Pulmonary artery endothelial cell (primary cell): ENCODE results near the gene SARNP. TPM values are rescaled to one million over a fixed set of nuclear protein-coding genes. Genes with fewer than 3 reads are reported as not detected.
"Not testable (repeated sequence)": the region's sequence is repeated elsewhere in the genome, so short reads cannot be mapped to it uniquely, and the experiment has no call there.

Experiments
- DNase-seq: peaks from one replicate; pipeline ENCODE4 v3.0.0-alpha.2; 2011; ENCODE audit warnings: low read depth, low spot score
- total RNA-seq: library from RNA; depleted of rRNA; stranded (reverse); fragments of >200 nt; gene quantifications from 2 replicates; pipeline ENCODE4 v1.2.3, GENCODE V29; 2014

SARNP gene
- 110 and 137 TPM in 2 replicates for total RNA-seq

DNA sequence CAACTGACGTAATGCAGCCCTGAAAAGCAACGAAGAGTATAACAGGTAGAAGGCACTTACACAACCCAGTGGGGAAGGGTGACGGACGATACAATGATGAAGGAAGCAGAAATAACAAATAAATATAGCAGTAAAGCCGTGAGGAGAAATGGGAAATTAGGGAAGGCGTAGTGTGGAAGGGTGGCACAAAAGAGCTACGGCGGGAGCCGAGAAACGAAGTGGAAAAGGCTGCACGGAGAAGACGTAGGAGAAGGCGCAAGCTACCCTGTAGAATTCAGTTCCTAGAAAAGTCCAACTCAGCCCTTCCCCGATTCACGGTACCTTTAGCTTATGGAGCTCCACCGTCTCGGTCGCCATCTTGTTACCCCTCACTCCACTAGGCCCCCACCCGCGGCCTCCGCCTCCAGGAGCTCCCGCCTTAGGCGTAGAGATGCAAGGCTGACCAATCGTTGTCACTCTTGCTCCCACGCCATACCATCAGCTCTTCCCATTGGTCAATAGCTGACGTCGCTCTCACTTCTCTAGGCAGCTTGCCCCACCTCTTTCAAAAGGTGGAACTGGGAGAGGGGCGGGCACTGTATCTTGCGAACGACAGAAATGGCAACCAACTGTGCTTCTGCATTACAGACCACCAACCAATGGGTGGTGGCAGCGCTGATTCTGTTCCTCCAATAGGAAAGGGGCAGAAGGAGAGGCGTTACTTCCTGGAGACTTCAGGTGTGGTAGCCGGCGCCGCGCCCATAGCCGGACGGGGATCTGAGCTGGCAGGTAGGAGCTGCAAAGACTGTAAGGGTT, at the start of gene SARNP, which contains the start of gene ORMDL2:
Gene SARNP, minus strand, starts transcription at position 380 of the 795 bp plus-strand sequence. Its CDS starts 23 bp downstream, at position 357.
Gene ORMDL2, plus strand, starts transcription at position 697 of the 795 bp plus-strand sequence. CDS start 959 bp downstream, outside the sequence.
- DNase-seq: peak; percentile 100

- DNase-seq: not testable (repeated sequence)
Measured at GRCh38 chr12:55866454-55867004, 49.0 kb upstream of the SARNP start.

DNA sequence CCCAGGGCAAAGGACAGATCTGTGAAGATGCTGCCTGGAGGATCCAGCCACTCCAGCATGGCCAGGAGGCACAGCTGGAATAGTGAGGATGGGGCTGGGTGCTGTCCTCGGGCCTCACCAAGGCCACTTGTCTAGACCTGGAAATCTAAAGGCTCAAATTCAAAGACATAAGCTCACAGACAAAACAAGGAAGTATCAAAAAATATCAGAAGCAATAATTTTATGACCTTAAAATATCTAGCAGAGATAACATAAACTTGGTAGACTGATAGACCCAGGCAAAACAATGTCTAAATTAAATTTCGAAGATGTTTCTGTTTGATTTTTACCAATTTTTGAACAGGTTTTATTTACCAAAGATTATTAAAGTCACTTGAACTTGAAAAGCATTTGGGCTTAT, 47.8 kb upstream of the SARNP start:
- no peak for DNase-seq

GRCh38 chr12:55862931-55863330, 45.4 kb upstream of the SARNP start:
- not testable (repeated sequence) for DNase-seq

- DNase-seq: no peak
Measured at GRCh38 chr12:55862286-55862685, 44.8 kb upstream of the SARNP start.

DNA sequence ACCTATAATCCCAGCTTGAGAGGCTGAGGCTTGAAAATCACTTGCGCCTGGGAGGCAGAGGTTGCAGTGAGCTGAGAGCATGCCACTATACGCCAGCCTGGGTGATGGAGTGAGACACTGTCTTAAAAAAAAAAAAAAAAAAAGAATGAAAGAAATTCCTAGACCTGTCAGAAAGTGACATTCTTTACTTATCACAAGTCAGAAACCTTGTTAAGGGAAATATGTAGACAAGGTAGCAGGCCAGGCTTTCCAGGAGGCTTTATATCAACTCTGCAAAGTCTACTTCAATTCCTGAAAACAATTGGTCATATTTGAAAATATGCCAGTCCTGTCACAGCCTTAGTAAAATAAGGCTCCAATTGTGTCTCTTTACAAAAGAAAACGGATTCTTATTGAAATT, 44.3 kb upstream of the SARNP start:
- no peak for DNase-seq

- no peak for DNase-seq
Measured at GRCh38 chr12:55861396-55861795, 43.9 kb upstream of the SARNP start.

- DNase-seq: no peak
Measured at GRCh38 chr12:55852740-55853139, 35.2 kb upstream of the SARNP start.

DNA sequence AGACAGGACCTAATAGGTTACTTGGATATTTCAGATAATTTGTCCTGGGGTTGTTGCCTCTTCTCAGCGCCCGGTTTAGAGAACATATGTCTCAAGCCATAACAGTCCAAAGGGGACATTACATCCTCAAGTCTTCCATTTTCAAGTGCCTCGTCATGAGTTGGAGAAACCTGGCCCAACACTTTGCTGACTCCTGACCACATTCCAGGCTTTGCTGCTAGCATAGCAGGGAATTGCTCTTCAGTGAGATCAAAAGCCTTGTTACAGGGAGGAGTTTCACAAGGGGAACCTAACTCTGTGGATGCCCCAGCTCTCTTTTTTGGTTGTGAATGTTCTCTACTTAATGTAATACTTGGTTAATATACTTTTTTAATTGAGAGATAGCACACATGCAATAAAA, 33.4 kb upstream of the SARNP start:
- no peak for DNase-seq

GRCh38 chr12:55850401-55850800, 32.9 kb upstream of the SARNP start:
- no peak for DNase-seq

GRCh38 chr12:55849616-55850343, 32.3 kb upstream of the SARNP start:
- no peak for DNase-seq

DNA sequence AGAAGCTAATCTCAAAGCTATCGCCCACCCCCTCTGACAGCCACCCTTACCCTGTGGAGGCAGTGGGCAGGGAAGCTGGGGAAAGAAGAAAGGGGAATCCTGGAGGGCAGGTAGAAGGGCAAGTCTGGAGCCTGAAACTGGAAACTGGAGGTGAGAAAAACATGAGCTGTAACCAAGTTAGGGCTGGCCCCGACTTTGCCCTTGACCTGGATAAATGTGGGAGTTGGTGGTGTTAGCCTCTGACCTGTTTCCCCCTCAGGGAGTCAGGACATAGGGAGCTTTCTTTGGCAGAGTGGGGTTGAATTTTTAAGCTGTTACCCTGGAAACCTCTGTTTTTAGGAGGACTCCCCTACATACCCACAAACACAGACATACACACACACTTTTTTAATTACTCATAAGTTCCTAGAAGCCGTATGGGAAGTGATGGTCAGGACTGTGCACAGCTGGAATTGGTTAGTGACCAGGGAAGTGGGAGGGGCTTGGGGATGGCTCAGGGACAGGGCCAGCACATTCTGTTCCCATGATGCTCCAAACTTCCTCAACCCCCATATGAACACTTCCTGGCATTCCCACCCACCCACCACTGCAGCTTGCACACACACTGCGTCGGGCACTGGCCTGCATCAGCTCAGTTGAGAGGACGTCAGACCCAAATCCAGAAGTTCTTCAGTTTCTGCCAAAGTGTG, 30.2 kb upstream of the SARNP start:
- peak; percentile 95 for DNase-seq

DNA sequence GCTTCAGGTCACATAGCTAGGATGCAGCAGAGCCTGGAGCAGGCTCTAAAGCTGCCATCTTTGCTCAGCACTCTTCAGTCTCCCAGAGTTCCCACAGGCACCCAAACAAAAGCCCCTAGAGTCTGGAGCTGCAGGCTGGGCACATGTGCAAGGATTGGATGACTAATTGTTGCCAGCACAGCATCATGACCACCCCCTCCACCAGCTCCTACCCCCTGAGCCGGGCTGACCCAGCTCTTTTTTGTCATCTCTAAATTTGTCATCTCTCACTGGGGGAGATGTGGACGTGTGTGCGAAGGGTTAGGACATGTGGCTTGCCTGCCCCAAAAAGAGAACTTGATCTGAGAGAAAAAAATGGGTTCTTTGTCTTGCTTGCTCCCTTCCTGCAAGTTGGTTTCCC, 29.5 kb upstream of the SARNP start:
- DNase-seq: no peak

- DNase-seq: no peak
Measured at GRCh38 chr12:55845785-55846496, 28.4 kb upstream of the SARNP start.

- no peak for DNase-seq
Measured at GRCh38 chr12:55845361-55845760, 27.8 kb upstream of the SARNP start.

DNA sequence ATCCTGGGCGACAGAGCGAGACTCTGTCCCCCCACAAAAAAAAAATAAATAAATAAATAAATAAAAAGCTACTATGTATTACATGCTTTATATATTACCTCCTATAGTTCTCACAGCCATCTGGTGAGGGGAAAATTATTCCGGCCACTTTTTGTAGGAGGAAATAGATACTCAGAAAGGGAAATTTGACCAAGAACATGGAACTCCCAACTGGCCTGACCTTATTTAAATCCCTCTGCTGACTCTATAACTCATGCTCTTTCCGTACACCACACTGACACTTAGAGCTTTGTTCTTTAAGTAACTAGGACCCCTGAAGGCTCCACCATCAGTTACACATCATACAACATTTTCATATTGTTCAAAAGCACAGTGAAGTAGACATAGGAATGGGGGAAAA, 27.4 kb upstream of the SARNP start:
- no peak for DNase-seq

GRCh38 chr12:55843431-55843830, 25.9 kb upstream of the SARNP start:
- no peak for DNase-seq

DNA sequence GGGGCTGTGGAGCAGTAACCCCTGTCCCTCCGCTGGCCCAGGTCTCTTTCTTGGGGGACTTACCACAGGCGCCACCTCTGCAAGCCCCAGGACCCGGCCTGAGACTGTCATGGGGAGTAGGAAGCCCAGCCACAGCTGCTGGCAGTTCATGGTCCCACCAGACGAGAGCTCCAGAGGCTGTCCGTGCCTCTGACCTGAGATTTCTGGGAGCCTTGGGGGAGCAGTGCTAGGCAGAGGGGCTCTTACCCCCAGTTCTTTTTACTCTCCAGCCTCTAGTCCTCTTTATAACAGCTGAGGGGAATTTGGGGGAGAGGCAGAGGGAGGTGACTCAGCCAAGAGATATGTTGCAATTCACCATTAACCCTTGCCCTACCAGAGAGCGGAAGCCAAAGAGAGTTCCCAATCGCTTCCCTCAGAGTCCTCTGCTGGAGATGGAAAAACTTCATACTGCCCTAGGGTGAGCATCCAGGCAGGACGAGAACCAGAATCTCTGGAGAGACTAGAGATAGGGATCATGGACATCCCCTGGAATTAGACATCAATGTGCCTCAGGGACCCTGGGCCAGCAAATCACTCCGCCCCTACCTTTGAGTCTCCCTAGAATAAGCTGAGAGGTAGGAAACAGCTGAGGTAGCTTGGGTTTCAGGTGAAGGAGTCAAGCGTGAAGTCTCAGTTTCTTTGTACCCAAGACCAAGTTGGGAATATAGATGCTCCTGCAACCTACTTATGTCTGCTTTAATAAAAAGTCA, 25.3 kb upstream of the SARNP start, which contains the start of gene MMP19:
Gene MMP19, minus strand, starts transcription at position 256 of the 749 bp plus-strand sequence. Its CDS starts 106 bp downstream, at position 150.
- DNase-seq: no peak

DNA sequence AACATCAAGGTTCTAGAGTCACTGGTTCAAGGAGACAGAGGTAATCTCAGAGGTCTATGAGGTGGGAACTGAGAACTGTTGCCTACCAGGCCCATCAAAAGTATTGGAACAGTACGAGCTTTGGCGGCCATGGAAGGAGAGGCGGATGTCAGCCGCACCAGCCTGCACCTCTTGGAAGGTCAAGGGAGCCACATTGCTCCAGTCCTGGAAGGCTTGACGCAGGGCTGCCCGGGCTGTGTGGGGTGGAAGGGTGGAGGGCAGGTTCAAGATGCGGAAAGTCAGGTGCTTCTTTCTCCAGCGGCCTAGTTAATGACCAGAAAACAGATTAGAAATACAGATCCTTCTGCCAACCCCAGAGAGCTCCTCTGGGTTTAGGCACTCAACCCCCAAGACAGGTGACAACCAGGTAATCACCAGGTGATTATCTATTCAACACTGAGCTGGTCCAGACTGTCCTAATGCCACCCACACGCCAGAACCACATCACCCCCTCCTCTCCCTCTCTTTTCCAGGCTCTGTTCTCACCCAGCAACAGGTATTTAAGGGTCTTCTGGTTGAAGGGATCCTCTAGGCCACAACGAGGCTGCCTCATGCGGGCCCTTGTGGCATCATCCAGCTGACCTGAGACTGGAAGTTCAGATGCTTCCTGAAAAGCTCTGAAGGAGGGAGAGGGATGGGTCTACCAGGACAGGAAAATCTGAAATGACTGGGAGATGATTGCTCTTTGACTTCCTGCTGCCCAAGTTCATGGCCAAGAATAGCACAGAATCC, 23.2 kb upstream of the SARNP start:
- DNase-seq: no peak
